ENCODE measurements around the gene TBL1X. TPM values are rescaled to one million over a fixed set of nuclear protein-coding genes. Genes with fewer than 3 reads are reported as not detected.

Gene TBL1X
- total and polyA plus RNA-seq, 2 of the 8 experiments (the other 6 are each of a cell fraction or from before 2014, with no cell fraction given): 13.3 to 25.6 TPM

- TF ChIP-seq CHD2 (IDR thresholded peaks at IDR 0.05; ENCODE audit: low read length) (no peak), CEBPB (IDR thresholded peaks at IDR 0.05; ENCODE audit: low read depth, low read length) (no peak), NANOG (IDR thresholded peaks at IDR 0.05; ENCODE audit: insufficient read depth, low read depth, low read length, poor library complexity, severe bottlenecking) (no peak), BACH1 (IDR thresholded peaks at IDR 0.05; ENCODE audit: low read length) (no peak), PHF8 (conservative IDR thresholded peaks at IDR 0.05; ENCODE audit: low read depth, low read length) (no peak), MAFK (IDR thresholded peaks at IDR 0.05; ENCODE audit: low read depth, low read length) (no peak)
Measured at GRCh38 chrX:9591496-9591895, 126.6 kb downstream of the TBL1X start (continued).

All from H1 (cell line).